Measurements from ENCODE around the gene RNASEH2A.

DNA sequence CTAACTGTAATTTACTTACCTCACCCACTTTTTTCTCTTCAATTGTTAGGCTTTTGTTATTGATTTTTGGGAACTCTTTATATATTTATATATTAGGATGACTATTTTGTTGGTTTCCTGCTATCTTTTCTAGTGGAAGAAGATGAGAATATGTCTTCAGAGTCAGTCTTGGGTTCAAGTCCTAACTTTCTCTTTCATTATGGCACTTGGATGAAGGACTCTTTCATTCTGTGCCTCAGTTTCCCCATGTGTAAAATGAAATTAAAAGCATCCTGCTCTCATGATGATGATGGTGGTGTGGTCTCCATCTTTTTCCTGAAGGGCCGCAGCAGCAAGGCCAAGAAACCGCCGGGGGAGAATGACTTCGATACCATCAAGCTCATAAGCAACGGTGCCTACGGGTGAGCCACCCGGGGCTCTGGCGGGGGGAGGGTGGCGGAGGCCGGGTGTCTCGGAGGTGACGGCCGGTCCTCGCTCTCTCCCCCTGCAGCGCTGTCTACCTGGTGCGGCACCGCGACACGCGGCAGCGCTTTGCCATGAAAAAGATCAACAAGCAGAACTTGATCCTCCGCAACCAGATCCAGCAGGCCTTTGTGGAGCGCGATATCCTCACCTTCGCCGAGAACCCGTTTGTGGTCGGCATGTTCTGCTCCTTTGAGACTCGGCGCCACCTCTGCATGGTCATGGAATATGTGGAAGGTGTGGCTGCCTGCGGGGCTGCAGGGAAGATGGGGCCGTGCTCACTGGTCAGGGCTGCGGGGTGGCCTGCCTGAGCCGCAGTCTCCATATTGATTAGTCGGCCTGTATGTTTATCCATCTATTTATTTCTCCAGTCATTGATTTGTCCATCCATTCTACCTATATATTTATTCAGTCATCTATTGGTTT lies 51.9 kb downstream of the RNASEH2A start:
- TF ChIP-seq, protein P1, sequence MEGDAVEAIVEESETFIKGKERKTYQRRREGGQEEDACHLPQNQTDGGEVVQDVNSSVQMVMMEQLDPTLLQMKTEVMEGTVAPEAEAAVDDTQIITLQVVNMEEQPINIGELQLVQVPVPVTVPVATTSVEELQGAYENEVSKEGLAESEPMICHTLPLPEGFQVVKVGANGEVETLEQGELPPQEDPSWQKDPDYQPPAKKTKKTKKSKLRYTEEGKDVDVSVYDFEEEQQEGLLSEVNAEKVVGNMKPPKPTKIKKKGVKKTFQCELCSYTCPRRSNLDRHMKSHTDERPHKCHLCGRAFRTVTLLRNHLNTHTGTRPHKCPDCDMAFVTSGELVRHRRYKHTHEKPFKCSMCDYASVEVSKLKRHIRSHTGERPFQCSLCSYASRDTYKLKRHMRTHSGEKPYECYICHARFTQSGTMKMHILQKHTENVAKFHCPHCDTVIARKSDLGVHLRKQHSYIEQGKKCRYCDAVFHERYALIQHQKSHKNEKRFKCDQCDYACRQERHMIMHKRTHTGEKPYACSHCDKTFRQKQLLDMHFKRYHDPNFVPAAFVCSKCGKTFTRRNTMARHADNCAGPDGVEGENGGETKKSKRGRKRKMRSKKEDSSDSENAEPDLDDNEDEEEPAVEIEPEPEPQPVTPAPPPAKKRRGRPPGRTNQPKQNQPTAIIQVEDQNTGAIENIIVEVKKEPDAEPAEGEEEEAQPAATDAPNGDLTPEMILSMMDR (IDR thresholded peaks at IDR 0.05): no peak
- no peak for TF ChIP-seq POLR2A (IDR thresholded peaks at IDR 0.05)

All from upper lobe of left lung (tissue), 4 donors.